Activated CD8-positive, alpha-beta memory T cell treated with anti-CD3 and anti-CD28 coated beads for 36 hours (primary cell): ENCODE data around the gene STARD13. TPM values are rescaled to one million over a fixed set of nuclear protein-coding genes. Genes with fewer than 3 reads are reported as not detected.

ENCODE experiments used
- CTCF ChIA-PET: fragments of 350-600 bp; sonication (Branson Sonifier 250); formaldehyde crosslinking; loops from one replicate; lab custom pipeline; 2021; ENCODE audit warnings: antibody characterized with exemption; lab: Charles Lee
- POLR2A ChIA-PET: fragments of 350-600 bp; sonication (Branson Sonifier 250); formaldehyde crosslinking; loops from one replicate; lab custom pipeline; 2021; ENCODE audit warnings: antibody characterized with exemption; lab: Charles Lee
- total RNA-seq, 2 experiments: library from RNA; stranded (reverse); gene quantifications; one replicate each; pipeline ENCODE4 v1.2.3, GENCODE V29; 2021

STARD13 gene
- total RNA-seq, 2 experiments from 2014 or later: 0.19 to 0.23 TPM

DNA sequence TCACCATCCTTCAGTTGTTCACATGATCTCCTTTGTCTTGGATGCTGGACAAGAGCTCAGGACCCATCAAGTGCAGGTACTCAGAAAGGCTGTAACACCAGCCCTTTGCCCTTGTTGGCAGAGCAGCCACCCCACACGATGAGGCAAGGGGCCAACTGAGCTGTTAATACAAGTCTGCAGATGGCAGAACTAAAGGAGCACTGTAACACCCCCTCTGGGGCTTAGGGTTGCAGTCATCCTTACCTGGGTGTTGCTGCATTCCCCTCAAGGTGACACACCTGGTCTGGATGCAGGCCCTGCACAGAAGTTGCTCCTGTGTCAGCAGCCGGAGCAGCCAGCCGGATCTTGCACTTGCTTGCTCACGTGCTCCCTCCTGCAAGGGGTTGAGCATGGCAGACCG lies 52.0 kb downstream of the STARD13 start:
- CTCF ChIA-PET: no interaction called here
- POLR2A ChIA-PET: no interaction called here

DNA sequence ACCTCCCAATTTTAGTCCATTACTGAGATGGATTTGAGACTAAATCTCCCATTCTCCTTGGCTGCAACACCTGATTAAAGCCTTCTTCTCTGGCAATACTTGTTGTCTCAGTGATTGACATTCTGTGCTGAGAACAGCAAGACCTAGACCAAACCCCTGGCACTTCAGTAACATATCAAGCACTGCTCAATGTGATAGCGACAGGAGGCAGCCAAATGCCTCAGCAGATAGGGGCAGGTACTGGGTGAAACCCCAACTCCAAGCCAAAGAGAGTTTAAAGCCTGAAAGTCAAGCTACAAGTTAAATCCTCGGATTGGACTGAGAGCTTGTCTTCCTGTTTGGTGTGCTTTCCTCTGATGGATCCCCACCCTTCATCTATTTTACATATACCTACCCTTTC lies 52.7 kb downstream of the STARD13 start:
- ChIA-PET CTCF (no interaction called here), POLR2A (no interaction called here)

DNA sequence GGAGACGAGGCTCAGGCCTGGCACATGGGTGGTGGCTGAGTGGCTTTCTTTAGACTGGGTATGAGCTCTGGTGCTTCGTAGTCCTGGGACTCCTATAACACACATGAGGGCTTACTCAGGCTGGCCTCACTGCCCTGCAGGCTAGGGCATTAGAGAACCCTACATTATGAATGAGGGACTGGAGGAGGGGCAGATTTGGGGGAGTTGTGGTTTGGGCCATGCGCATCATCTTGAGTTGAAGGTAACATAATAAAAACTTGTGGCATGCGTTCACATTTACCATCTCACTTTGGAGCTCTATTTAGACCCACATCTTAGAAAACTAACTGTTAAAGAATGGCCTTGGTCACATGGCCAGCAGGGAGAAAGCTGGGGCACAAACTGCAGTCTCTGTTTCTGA lies 54.2 kb downstream of the STARD13 start:
- ChIA-PET CTCF (no interaction called here), POLR2A (no interaction called here)

DNA sequence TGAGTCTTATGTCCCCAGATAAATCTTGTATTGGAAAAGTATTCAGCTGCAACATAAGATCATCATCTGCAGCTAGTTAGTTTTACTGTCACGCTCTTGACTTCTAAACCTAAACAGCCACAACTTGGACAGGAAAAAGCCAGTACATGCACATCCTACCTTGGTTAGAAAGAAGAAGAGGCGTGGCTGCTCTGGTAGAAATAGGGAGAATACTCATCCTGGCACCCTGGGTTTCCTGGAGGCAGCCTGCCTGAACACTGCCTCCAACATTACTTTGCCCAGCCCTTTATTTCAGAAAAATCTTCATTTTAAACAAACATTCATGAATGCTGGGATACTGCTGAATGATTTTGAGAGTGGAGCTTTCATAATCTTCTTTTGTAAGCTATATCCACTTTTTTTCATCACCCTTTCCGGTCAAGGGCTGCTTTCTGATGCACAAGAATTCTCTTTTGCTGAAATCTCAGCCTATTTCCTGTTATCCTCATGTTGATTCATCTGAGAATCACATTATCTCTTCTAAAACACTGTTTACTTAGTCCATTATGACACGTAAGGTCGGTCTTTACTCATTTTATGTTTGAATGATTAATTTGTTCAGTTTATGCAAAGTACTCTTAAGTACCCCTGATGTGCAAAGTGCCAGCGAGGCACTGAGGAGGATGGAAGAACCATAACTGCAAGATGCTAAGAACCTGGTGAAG lies 55.2 kb downstream of the STARD13 start:
- ChIA-PET POLR2A (no interaction called here), CTCF (interaction anchor here (1.2 kb wide), 1 partner anchor 23 kb away, joined by 3 read pairs; no protein-coding TSS in a partner anchor)

DNA sequence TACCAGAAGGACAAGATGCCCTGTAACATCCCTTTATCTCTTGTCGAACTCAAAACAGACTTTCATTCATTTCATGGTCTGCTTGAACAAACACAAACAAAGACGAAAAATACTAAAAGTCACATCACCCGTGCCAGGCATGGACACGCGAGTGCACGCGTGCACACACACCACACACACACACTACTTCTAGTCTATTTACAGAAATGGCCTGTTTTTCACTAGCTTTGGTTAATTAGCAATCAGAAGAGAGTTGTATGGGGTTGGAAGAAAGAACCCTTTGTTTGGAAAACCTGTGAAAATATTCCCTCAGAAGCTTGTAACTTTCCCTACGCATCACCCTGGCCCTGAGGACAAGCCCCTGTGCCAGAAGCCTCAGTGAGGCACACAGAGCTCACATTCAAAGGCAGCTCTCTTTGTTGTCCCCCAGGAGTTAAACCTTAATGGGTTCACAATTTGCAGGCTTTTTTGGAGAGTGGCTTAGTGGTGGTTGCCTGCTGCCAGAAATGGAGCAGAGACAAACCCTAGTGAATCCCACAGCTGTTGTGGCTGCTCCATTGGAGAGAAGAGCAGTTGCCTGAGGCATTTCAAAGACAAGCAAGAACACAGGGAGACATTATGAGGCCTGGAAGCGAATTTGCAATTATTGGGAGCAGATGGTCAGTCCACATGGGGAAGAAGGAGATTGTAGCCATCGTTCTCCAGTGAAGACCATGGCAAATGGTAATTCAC lies 55.9 kb downstream of the STARD13 start:
- ChIA-PET CTCF (interaction anchor here (0.6 to 1.2 kb wide), 2 partner anchors 9 to 22 kb away, joined by 3 read pairs; no protein-coding TSS in a partner anchor), POLR2A (no interaction called here)

DNA sequence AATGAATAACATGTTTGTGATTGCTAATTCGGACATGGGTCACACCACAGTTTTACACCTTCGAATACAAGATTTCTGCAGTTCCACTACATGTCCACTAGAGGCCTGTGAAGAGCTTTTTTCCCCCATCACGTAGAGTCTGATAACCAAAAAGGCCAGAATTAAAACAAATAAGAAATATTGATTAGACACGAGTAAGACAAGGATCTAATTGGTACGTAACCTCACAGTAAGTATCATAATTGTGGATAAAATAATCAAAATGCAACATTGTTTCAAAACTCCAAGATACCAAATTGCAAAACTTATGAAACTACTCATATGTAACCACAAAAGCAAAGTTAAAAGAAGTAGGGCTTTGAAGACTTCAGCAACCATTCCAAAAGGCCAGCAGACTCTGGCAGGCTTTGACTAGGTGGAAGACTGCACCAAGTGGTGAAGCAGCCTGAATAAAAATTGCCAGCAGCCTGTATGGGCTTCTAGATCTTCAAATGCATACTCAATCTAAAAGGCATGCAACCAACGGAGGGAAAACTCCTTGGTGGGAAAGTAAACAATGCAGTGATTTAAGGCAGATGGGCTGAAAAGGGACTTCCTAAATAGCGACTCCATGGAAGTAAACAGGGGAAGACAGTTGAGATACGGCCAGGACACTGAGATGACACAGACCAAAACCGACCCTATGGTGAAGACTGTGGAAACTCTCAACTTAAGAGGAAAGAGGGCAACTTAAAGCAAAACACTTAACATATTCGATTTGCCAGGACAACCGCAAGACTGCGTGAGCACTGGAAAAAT lies 56.7 kb downstream of the STARD13 start:
- ChIA-PET CTCF (interaction anchor here (0.5 to 1.4 kb wide), 5 partner anchors 12 to 496 kb away, joined by 3 to 5 read pairs (median 3); no protein-coding TSS in a partner anchor), POLR2A (no interaction called here)

DNA sequence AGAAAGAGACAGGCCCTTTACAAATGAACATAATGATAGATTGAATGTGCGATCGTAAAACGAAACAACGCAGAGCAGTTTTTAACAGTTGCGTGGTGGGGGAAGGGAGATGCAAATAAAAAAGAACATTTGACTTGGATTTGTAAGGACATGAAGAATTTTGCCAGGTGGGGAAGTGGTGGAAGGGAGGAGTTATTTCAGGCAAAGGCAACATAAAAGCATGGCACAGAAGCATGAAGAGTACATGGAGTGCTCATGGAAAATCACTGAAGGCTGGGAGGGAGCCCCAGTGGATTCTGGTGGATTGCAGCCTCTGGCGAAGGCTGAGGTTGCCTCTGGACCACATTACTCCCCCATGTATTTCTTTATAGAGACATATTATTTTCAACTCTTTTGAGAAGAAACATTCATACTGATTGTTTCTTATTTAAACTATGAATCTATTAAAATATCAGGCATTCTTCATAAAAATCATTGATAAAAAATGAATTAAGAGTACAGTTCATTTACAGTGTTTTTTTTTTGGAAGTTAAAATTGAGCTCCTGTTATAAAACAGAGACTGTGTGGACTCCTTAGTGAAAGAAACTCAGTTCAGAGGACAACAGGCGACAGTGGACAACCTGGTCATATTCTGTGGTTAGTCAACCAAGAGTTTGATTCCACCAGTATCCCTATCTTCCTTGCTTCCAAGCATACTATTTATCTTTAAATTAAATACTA lies 57.5 kb downstream of the STARD13 start:
- POLR2A ChIA-PET: no interaction called here
- CTCF ChIA-PET: interaction anchor here (0.8 to 1.4 kb wide), 4 partner anchors 25 to 496 kb away, joined by 3 to 5 read pairs (median 4); no protein-coding TSS in a partner anchor

DNA sequence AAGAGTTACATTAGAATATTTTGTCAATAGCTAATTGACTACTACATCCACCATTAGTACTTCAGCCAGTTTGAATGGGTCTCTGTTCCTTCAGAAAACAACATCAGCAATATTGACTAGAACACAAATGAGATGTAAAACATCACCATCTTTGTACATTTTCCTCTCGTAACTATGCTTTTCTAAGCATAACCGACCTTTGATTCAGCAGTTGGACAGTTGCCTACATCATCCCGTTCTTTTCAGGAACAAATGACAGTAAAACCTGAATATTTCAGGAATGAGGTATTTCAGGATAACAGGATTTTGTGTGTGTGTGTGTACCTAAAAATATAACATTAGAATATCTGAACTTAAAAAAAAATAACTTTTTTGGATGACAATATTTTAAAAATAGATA lies 60.9 kb downstream of the STARD13 start:
- CTCF ChIA-PET: interaction anchor here (1.0 kb wide), 1 partner anchor 10 kb away, joined by 3 read pairs; no protein-coding TSS in a partner anchor
- POLR2A ChIA-PET: no interaction called here

DNA sequence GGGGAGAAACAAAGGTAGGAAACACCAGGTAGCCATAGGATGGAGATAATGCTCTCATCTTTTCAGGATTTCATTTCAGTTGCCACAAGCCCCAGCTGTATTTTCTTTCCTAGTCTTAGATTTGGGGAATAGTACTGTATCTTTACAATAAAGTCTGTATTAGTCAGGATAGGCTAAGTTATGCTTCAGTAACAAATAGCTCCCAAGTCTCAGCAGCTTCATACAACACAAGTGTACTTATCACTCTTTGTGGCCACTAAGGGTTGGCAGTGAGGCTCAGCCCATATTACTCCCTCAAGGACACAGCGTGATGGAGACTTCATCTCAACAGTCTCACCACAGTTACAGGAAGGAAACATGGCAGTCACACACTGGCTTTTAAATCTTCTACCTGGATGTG lies 61.4 kb downstream of the STARD13 start:
- CTCF ChIA-PET: interaction anchor here (1.0 to 2.0 kb wide), 2 partner anchors 10 to 500 kb away, joined by 3 to 4 read pairs; no protein-coding TSS in a partner anchor
- POLR2A ChIA-PET: no interaction called here

DNA sequence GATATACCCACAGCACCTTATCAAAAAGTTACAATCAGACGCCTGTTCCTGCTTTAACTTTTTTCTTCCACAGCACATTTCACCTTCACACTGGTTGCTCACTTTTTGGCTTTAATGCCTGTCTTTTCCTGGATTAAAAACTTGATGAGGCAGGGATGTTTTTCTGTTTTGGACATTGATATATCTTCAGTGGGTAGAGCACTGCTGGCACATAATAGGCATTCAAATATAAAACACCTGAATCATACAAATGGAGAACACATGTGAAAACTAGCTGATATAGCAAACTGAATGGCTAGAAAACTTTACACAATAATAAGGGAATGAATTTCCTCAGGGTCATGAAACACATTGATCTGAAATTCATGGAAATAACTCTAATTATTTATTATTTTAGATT lies 65.6 kb downstream of the STARD13 start:
- POLR2A ChIA-PET: no interaction called here
- CTCF ChIA-PET: no interaction called here

DNA sequence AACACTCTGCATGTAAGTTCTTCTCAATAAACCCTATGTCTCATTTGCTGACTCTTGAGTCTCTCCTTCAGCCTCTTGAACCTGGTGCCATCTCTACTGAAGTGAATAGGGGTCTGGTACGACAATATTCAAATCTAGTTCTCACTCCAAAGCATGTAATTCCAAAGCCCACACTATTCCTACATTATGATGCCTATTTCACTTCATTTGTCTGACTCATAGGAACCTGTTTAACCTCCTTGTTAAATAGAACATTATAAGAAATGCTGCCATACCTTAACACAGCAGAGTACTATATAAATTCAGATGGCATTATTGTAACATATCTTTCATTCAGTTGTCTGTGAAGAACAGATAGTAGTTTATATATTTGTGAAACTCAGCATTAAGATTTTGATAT lies 67.1 kb downstream of the STARD13 start:
- ChIA-PET POLR2A (no interaction called here), CTCF (no interaction called here)

DNA sequence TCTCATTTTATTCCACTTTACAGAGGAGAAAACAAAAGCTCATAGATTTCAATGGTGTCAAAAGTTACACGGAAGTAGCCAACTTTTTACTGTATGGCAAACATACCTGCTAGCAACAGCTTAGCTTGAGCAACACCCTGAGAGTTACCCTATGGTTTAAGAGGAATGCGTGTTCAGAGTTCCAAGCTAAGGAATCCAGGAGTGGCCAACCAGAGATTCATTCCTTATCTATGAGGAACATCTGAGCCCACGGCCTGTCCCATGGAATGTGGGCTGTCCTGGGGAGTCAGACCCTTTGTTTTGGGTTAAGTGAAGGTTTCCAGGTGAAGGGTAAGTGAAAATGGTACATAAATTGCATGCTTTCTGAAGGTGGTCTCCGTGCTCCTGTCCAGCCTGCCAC lies 67.5 kb downstream of the STARD13 start:
- ChIA-PET CTCF (no interaction called here), POLR2A (no interaction called here)

DNA sequence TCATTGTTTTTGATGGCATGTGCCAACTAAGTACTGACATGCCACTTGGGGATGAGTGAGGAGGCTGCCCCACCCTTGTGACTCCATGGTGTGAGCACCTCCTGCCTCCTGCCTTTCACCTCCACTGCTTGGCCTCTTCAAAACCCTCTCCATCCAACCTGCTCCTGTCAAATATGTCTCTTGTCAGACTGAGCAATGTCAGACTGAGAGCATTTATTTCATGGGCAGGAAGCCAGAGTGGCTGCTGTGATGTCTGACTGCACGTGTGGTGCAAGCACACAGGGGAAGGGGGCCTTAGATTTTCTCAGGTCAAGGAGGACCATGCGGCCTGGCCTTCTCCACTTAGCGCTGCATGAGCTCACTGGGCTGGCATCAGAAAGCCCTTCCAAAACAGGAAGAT lies 68.3 kb downstream of the STARD13 start:
- POLR2A ChIA-PET: no interaction called here
- CTCF ChIA-PET: interaction anchor here (1.2 kb wide), 1 partner anchor 12 kb away, joined by 3 read pairs; no protein-coding TSS in a partner anchor

DNA sequence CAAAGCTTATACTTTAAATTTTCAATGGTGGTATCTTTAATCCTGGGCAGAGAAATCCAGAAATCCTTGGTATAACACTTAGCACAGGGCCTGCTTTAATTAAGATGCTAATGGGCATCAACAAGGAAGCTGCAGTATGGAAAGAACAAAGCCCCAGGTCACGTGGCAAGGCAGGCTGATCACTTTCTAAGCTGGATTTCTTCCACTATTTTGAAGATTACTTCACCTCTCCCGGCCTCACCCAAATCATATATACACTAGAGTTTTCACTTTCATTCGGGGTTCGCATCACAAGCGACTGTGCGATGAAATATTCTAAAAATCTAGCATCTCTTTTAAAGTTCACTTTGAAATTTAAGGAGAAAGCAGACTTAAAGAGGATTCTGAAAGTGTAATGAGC lies 71.8 kb downstream of the STARD13 start:
- ChIA-PET POLR2A (no interaction called here), CTCF (interaction anchor here (1.4 kb wide), 1 partner anchor 10 kb away, joined by 3 read pairs; no protein-coding TSS in a partner anchor)

DNA sequence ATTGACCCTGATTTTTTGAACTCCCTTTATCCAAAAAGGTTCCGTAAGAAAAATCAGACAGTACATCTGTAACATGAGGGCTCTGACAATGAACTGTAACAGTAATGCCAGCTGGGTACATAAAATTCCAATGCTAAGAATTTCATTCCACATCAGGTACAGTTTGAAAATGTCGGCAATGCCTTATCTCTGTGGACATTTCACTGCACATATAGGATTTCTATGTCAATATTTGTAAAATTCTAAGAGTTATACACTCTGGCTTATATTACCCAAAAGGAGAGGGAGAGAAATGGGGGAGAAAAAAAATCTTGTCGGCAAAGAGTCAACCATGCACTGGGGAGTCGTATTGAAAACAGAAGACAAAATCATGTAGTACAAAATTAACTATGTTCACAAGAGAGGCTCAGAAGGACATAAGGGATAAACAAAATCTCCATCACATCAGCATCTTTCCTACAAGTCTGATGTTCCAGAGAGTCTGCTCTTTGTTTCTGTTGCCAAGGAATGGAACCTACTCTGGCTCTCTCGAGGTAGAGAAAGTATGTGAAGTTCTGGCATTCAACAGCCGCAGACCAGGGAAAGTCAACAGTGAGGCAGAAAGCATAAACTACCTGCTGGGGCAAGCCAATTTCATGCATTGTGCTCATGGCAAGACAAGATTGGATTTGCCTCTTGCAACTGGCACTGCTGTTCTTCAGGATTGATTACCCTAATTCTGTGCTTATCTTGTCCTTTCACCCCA lies 72.4 kb downstream of the STARD13 start:
- CTCF ChIA-PET: interaction anchor here (1.4 kb wide), 1 partner anchor 11 kb away, joined by 3 read pairs; no protein-coding TSS in a partner anchor
- POLR2A ChIA-PET: no interaction called here

DNA sequence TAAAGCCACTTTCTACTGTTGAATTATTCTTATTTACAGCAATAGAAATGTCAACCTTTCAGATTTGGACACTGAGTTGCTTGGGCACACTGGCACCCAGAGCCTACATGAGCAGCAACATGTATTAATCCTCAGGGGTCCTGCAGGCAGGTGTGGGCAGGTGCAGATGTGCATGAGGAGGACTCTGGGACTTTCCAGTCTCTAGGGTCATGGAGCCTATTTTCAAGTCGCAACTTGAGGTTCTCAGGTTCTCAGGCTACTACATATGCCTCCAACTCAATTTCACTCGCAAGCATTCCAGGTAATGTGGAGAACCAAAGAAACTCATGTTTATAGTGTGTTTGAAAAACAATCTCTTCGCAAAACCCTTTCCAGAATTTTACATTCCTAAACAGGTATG lies 73.2 kb downstream of the STARD13 start:
- ChIA-PET CTCF (no interaction called here), POLR2A (no interaction called here)

DNA sequence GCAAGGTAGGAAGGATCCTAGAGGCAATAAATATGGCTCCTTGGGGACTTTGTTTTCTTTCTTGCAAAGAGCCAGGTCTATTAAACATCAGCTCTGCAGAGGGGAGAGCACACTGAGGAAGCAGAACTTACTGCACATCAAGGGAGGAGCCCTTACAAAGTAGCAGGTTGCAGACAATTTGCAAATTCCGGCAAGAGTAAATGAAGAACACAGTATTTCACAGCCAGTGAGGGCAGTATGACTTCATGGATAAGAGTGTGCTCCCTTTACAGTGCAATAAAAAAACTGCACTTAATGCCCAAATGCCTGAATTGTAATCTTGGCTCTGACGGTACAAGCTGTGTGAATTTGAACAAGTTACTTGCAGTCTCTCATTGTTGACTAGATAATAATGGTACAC lies 75.5 kb downstream of the STARD13 start:
- CTCF ChIA-PET: no interaction called here
- POLR2A ChIA-PET: no interaction called here
